SK-N-SH treated with all-trans-retinoic acid at 6 μM for 48 hours (cell line): ENCODE measurements around the gene NECTIN4.

Source experiments
- SNAI2 ChIP-seq: fragments of 250-450 bp; sonication (Bioruptor Pico); IDR thresholded peaks from 2 replicates; pipeline ENCODE4 v1.5.0; 2020; ENCODE audit warnings: mild to moderate bottlenecking, moderate library complexity
- TF ChIP-seq, protein P1 (sequence below): fragments of 250-450 bp; sonication (Bioruptor Pico); IDR thresholded peaks from 2 replicates; pipeline ENCODE4 v1.8.0; 2020; ENCODE audit warnings: mild to moderate bottlenecking, moderate library complexity, borderline replicate concordance

- TF ChIP-seq, protein P1, sequence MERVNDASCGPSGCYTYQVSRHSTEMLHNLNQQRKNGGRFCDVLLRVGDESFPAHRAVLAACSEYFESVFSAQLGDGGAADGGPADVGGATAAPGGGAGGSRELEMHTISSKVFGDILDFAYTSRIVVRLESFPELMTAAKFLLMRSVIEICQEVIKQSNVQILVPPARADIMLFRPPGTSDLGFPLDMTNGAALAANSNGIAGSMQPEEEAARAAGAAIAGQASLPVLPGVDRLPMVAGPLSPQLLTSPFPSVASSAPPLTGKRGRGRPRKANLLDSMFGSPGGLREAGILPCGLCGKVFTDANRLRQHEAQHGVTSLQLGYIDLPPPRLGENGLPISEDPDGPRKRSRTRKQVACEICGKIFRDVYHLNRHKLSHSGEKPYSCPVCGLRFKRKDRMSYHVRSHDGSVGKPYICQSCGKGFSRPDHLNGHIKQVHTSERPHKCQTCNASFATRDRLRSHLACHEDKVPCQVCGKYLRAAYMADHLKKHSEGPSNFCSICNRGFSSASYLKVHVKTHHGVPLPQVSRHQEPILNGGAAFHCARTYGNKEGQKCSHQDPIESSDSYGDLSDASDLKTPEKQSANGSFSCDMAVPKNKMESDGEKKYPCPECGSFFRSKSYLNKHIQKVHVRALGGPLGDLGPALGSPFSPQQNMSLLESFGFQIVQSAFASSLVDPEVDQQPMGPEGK (CRISPR knock-in tag) = no peak
- no peak for TF ChIP-seq SNAI2 (CRISPR knock-in tag)
Observed at GRCh38 chr1:161111527-161111926, 22.2 kb upstream of the NECTIN4 start.
